A204.1 (cell line): ENCODE data around the gene UGT1A8.

Experiments used
- FAIRE-seq: peaks from 2 replicates; lab custom pipeline; 2012; peaks lifted over from hg19 to GRCh38; lab: Jason Lieb, UNC

Gene UGT1A8

DNA sequence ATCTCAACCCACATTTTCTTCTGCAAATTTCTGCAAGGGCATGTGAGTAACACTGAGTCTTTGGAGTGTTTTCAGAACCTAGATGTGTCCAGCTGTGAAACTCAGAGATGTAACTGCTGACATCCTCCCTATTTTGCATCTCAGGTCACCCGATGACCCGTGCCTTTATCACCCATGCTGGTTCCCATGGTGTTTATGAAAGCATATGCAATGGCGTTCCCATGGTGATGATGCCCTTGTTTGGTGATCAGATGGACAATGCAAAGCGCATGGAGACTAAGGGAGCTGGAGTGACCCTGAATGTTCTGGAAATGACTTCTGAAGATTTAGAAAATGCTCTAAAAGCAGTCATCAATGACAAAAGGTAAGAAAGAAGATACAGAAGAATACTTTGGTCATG lies 150.6 kb downstream of the UGT1A8 start:
- no peak for FAIRE-seq

DNA sequence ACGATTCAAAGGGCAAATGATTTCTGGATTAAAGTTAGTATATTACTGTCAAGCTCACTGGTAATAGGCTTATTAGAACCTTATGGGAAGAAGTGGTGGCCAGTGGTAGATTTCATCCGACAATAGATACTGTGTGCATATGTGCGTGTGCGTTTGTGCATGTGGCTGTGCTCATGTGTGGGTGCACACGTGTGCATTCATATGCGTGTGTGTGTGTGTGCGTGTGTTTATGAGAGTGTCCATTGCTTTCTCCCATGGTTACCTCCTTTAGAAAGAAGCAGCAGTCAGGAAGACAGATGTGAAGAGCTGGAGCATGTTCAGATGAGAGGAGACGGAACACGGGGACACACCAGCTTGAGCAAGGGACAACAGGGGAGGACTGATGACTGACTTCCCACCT lies 151.8 kb downstream of the UGT1A8 start:
- no peak for FAIRE-seq

DNA sequence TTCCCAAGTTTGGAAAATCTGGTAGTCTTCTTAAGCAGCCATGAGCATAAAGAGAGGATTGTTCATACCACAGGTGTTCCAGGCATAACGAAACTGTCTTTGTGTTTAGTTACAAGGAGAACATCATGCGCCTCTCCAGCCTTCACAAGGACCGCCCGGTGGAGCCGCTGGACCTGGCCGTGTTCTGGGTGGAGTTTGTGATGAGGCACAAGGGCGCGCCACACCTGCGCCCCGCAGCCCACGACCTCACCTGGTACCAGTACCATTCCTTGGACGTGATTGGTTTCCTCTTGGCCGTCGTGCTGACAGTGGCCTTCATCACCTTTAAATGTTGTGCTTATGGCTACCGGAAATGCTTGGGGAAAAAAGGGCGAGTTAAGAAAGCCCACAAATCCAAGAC lies 154.7 kb downstream of the UGT1A8 start:
- FAIRE-seq = no peak

DNA sequence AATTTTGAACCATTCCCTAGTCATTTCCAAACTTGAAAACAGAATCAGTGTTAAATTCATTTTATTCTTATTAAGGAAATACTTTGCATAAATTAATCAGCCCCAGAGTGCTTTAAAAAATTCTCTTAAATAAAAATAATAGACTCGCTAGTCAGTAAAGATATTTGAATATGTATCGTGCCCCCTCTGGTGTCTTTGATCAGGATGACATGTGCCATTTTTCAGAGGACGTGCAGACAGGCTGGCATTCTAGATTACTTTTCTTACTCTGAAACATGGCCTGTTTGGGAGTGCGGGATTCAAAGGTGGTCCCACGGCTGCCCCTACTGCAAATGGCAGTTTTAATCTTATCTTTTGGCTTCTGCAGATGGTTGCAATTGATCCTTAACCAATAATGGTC lies 155.2 kb downstream of the UGT1A8 start:
- no peak for FAIRE-seq

DNA sequence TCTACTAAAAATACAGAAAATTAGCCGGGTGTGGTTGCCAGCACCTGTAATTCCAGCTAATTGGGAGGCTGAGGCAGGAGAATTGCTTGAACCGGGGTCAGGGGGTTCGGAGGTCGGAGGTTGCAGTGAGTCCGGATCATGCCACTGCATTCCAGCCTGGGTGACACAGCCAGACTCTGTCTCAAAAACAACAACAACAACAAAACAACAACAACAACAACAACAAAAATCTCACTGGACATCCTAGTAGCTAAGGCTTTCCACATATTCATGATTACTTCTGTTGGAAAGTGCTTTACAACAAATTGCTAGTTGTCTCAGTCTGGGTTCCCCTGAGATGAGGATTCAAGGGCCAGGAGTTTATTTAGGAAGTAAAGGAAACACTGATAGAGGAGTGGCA lies 156.4 kb downstream of the UGT1A8 start:
- no peak for FAIRE-seq

DNA sequence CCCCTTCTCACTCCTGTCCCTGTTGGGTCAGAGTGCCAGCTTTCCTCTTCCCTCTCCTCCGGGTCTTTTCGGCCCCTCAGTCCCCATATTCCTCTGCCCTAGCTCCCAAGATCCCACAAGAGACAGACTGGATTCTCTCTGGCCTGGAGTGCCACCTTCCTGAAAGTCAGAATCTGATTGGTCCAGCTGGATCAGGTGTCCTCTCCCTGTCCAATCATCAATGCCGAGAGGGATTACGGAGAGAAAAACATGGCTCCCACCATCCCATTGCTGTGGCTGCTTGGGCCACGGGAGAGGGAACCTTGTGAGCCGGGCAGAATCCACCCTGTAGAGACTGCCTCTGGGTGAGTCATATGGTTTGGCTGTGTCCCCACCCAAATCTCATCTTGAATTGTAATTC lies 158.0 kb downstream of the UGT1A8 start:
- no peak for FAIRE-seq

DNA sequence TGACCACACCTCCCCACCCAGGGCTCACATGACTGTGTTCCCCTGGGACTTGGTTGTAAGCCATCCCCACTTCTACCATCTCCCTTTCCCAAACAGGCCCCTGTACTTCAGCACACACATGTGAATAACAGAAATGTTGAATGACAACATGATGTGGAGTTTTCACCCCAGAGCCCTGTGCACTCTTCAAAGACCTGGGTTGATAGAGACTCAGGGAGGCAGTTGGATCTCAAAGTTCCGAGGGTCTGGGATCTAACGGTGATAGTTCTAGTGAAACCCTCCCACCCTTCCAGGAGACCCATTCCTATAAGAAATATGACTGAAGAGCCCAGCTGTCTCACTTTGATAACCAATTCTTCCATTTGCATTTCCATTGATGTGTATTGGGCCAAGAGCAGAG lies 160.6 kb downstream of the UGT1A8 start, which contains the start of gene MROH2A:
Gene MROH2A, plus strand, starts transcription at position 301 of the 400 bp plus-strand sequence. CDS start 1,029 bp downstream, outside the sequence.
- FAIRE-seq = no peak

DNA sequence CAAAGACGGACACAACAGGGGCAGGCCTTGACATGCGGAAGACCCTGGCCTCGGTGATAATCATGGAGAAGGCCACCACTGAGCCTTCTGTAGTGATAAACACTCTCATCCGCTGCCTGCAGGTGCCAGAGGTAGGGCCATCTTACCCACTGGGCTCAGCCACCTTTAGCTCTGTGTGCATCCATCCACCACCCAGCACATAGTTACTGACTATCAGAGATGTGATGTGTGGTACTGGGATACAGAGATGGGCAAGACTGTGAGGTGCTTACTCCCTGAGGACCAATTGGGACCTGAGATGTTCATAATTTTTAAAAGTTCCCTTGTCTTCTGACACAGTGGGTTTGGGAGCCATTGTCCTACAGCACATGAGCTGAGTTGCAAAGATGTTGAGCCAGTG lies 162.3 kb downstream of the UGT1A8 start:
- no peak for FAIRE-seq

DNA sequence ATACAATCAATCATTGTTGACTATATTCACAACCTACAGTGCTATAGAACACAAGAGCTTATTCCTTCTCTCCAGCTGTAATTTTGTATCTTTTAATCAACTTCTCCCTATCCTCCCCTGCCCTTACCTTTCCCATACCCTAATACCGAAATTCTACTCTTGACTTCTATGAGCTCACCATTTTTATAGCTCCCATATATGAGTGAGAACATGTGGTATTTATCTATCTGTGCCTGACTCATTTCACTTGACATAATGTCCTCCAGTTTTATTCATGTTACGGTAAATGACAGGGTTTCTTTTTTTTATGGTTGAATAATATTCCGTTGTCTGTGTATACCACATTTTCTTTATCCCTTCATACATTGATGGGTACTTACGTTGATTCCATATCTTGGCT lies 163.3 kb downstream of the UGT1A8 start:
- FAIRE-seq = no peak

DNA sequence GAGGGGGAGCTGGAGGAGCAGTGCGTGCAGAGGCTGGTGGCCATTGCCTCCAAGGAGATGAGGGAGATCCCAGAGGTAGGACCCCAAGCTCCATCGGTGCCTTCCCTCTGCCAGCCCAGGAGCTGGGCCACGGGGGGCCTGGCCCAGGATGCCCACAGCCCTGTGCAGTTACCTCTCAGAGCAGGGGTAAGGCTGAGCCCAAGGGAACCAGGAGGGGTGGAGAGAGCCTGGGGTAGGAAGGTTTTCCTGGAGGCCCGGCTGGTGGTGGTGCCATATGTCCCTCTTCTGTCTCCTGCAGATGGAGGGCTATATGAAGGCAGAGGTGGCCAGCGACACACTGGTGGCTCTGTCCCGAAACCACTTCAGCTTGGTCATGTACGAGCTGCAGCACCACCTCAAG lies 172.1 kb downstream of the UGT1A8 start:
- FAIRE-seq = no peak

DNA sequence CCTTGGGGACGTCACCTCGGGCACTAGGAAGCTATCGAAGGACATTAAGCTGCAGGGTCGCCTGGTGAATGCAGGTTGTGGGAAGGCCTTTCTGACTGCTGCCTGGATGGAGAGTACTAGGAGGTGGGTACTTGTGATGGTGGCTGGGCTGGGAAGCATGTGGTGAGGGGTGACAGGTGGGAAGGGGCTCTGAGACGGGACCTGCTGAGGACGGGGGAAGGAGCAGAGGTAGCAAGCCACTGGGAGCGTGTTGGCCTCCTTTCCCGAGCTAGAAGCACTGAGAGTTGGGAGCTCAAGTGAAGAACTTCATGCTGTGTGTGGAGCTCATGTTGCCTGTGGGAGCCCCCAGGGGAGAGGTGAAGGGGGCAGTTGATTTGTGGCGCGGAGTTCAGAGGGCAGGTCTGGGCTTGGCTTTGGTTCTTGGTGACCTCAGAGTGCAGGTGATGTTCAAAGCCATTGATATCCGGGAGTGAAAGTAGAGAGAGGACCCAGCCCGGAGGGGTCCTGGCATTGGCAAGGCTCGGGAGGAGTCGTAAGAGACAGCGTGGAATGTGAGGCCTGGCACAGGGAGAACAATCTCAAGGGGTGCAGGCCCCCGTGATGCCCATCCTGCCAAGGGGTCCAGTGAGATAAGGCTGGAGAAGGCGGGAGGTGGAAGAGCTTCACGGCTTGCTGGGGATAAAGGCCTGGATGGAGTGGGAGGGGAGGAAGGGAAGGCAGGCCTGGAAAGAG lies 173.9 kb downstream of the UGT1A8 start:
- no peak for FAIRE-seq

DNA sequence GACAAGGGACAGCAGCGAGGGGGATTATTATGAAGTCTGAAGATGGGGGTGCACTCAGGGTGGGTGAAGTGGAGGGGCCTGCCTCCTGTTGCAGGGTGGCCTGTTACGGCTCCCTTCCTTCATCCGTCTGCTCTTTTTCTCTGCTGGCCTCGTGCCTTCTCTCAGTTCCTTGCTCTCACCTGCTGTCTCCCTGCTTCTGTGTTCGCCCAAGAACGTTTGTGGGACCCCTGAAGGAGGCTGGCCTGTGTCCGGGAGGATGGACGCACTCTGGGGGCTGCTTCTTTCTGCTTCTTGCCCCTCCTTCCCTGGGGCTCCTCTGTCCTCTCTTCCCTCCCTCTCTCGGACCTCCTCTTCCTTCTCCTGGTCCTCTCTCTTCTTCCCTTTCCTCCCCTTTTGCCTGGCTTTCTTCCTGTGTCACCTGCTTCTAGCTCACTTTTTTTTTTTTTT lies 174.5 kb downstream of the UGT1A8 start:
- no peak for FAIRE-seq

DNA sequence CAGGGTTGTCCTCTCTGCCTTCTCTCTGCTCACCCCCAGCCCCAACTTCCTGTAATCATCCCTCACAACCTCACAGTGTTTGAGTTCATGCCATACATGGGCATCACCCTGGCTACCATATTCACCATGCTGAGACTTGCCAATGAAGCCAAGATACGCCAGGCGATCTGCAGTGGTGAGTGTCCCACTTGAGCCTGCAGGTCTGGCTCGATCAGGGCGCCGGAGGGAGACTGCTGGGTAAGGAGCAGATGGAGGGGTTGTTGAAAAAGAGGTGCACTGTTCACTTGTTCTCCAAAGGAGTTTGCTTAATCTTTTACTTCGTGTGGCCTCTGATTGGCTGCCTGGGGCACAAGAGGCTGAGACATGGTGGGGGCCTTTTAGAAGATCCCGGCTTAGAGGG lies 175.3 kb downstream of the UGT1A8 start:
- no peak for FAIRE-seq

DNA sequence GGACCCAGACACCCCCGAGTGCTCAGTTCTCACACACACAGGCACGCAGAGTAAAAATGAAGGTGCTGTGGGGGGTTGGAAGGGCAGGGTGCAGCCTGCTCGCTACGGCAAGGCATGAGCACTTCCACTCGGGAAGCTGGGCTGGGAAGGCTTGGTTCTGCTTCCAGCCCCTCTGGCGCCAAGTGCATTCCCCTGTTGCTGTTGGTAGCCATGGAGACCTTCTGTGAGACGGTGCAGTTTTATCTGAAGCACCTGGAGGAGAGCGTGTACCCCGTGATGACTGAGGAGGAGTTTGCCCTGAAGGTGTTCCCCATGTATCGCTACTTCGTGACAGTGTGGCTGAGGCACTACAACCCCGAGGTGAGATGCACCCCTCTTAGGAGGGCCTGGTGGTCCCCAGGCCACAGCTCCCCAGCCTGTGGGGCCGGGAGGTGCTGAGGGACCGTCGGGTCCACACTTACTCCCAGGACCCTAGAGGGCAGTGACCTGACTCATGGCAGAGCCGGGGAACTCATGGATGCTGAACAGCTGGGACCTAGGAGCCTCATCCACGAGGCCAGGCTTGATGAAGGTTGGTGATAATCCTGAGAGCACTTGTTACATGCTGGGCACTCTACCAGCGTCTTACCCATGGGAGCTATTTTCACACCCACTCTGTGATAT lies 176.2 kb downstream of the UGT1A8 start:
- FAIRE-seq = no peak

DNA sequence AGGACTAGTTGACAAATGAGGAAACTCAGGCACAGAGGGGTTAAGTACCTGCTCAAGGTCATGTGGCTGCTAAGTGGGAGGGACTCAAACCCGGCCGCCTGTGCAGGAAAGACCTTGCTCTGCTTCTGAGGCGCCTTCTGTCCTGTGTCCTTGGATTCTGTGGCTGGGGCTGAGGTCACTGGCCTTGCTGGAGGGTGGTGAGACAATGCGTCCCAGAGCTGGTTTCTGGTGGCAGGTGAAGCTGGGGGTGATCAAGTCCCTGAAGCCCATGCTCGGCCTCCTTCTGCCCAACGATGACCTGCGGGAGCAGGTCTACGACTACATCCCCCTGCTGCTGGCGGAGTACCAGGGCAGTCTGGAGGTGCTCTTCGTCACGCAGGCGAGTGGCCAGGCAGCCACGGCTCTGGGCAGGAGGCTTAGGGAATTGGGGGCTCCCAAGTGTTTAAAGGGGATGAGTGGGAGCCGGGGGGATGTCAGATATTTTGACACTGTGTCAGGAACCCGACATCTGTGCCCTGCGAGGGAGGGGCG lies 176.8 kb downstream of the UGT1A8 start:
- no peak for FAIRE-seq

DNA sequence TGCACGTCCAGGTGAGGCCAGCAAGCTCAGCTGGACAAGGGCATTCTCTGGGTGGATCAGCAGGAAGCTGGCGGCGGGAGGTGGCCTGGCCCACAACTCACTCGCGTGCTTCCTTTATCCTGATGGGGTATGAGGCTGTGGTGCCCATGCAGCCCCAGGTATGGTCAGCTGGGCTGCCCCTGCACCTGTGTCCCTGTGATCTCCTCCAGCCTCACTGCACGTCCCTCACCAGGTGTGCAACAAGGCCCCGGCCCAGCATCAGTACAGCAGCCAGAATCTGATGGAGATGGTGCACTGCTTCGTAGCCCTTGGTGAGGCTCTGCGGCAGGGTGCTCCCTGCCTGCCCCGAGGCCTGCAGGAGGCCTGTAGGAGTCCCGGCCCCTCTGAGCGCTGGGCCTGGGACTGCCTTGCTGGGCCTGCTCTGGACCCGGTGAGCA lies 178.3 kb downstream of the UGT1A8 start:
- no peak for FAIRE-seq

DNA sequence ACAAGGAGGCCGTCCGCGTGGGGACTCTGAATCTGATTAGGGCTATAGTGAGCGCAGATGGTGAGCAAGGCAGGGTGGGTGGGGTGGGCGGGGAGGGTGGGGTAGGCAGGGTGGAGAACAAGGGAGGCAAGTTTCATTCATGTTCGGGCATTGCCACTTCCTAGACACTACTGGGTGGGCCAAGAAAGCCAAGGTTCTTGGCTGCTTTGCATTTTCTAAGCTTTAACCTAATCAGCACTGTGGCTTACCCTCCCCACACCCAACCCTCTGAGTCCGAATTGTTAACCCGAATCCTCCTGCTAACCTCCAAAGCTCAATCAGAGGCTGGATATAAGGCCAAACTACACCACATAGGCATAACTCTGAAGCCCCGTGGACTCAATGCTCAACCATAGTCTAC lies 178.8 kb downstream of the UGT1A8 start:
- FAIRE-seq = no peak

DNA sequence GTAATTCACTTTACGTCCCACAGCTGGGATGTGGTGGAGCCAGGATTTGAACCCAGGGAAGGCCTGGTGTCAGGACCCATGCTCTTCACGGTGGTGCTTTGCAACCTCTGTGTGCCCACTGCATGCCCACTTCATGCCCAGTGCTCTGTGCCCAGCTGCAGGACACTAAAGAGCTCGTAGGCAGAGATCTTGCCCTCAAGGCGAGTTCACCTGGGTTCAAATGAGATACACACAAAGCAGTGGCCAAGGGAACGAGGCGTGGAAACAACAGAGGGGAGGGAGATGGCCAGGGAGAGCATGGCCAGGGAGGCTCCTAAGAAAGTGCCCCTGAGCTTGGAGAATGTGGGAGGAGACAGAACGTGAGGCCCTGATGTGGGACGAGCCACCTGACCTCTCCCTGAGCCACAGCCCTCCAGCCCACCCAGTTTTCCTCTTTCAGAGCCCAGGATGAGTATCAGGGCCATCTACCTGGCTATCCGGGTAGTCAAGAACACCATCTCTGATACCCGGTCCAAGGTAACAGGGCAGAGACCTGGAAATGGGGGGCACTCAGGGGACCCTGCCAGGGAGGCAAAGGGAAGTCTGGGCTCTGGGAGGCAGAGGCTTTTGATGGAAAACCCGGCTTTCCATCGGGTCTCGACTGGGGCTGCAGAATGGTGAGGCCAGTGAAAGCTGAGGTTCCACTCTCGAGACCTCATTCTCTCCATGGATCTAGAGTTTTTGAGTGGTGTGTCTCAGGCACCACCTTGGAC lies 181.1 kb downstream of the UGT1A8 start:
- no peak for FAIRE-seq

DNA sequence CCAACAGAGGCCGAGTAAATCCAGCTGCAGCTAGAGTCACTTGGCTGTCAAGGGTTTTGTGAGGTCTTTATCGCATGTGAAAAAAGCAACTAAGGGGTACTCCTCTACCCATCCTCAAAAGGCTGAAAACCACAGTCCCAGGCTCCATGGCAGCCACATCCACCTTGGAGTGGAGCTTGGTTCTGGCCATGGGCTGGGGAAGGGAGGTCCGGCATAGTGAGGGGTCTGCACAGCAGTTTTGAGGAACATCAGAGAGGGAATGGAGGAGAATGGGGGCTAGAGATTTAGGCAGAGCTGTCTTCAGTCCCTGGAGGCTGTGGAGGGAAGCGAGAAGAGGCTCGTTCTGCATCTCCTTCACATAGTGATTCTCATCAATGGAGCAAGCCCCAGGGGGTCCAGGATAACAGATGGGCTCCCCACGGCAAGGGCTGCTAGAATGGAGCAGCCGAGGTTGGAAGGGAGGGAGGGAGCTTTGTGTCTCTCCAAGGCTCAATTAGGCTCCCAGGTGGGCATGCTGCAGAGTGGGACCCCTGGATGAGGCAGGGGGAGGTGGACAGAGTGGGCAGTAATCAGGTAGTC lies 181.7 kb downstream of the UGT1A8 start:
- no peak for FAIRE-seq

DNA sequence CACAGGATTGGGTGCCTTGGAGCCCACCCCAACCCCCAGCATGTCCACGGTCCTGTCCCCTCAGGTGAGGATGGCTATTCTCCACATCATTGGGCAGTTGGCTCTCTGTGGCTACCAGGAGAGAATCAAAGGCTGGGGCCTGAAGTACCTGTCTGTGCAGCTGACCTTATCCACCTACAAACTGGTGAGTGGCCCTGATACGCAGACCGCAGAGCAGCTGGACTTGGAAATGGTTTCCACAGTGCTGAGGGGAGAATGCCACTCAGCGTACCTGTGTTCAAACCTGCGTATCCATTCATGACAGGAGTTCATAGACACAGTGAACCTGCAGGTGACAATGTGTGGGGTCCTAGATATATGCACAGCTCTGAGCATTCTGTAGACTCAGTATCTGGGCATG lies 182.3 kb downstream of the UGT1A8 start:
- FAIRE-seq = no peak

DNA sequence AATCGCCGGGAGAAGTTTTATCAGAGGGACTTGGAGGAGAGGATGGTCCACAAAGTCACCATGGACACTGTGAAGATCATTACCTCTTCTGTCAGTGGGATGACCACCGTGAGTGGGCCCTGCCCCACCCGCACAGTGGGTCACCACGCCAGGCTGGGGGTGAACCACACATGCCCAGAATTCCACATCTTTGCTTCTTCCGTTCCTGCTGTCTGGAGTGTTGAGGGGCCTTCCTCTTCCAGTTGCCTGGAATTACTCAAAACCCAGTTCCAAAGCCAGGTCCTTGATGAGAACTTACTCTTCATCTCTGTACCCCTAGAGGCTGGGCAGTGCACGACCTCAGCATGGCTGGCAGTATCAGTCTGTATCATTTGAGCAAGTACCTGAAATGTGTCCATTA lies 182.8 kb downstream of the UGT1A8 start:
- no peak for FAIRE-seq

DNA sequence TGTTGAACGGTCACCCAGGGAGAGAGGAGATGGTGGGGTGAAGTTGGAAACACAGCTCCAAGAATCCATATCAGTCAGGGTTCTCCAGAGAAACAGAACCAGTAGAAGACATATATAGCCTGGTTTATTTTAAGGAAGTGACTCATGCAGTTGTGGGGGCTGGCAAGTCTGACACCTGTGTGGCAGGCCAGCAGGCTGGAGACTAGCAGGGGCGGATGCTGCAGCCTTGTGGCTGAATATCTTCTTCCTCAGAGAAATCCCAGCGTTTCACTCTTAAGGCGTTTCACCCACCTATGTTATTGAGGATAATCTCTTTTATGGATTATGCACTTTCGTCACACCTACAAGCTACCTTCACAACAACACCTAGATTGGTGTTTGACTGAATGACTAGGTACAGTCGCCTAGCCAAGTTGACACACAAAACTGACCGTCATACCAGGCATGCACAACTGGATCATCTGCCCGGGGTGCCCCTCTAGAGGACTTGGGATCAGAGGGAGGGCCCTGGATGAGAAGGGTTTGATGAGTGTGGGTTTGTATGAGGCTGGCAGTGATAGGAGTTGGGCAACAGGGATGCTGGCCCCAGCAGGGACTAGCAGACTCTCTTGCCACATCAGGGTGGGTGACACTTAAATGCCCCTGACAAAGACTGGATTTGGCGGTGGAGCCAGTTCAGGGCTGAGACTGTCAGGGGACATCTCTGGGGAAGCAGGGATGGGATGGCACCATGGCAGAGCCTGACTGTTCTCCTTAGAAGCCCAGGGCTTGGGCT lies 184.1 kb downstream of the UGT1A8 start:
- no peak for FAIRE-seq
